Stimulated activated CD8-positive, alpha-beta memory T cell treated with anti-CD3 and anti-CD28 coated beads, Interleukin-12 subunit alpha, Interleukin-12 subunit beta, amount 100 ng/mL, for 1 hour (primary cell): ENCODE results near the gene GLT8D1.
A peak's percentile ranks its signal among the peaks of the same experiment; 100 is the strongest.
"Not testable (repeated sequence)": the region's sequence is repeated elsewhere in the genome, so short reads cannot be mapped to it uniquely, and the experiment has no call there.

ENCODE experiments used
- DNase-seq: peaks from one replicate; pipeline ENCODE4 v3.0.0-alpha.2; 2020; ENCODE audit warnings: low read depth

Gene GLT8D1, protein sequence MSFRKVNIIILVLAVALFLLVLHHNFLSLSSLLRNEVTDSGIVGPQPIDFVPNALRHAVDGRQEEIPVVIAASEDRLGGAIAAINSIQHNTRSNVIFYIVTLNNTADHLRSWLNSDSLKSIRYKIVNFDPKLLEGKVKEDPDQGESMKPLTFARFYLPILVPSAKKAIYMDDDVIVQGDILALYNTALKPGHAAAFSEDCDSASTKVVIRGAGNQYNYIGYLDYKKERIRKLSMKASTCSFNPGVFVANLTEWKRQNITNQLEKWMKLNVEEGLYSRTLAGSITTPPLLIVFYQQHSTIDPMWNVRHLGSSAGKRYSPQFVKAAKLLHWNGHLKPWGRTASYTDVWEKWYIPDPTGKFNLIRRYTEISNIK

DNA sequence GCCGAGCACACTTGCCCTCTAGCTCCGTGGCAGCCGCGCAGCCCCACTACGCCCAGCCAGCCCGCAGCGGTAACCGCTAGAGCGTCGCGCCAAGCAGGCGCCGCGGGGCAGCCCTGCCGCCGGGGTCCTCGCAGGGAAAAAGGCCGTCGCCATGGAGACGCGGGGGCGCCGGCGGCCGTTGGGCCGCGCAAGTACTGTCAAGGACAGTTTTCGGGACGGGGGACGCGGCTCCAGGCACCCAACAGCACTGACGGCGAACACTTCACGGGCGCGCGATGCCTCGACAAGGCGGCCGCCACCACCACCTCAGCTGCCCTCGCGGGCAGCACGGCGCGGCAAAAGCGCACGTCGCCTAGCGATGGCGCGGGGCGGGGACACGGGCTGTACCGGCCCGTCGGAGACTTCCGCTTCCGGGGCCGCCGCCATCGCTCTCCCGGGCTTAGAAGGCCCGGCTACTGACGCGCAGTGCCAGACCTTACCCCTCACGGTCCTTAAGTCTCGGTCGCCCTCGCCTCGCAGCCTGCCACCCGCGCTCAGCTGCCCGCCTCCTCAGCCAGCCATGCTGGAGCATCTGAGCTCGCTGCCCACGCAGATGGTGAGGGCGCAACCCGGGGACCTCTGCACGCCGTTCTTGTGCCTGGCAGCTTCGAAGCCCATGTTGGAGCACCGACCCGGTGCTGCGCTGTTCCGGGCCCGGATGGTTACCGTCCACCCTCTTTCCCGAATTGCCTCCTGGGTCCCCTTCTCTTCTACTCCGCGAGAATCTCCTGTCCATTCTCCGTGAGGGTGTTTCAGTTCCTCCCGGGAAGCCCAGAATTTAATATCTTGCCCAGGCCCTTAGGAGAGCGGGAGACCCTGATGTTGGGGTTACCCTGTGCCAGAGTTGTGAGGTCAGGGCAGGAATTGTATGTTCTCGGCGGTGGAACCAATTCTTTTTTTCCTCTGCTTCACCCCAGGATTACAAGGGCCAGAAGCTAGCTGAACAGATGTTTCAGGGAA is at the start of gene GLT8D1, which contains the start of gene SPCS1:
Gene GLT8D1 (minus strand): TSS at position 104 of the 999 bp plus-strand sequence. CDS start 5,331 bp downstream, outside the sequence.
Gene SPCS1 (plus strand): TSS at position 419 of the 999 bp plus-strand sequence. CDS start 141 bp downstream, at position 560.
- peak; percentile 70 for DNase-seq

DNA sequence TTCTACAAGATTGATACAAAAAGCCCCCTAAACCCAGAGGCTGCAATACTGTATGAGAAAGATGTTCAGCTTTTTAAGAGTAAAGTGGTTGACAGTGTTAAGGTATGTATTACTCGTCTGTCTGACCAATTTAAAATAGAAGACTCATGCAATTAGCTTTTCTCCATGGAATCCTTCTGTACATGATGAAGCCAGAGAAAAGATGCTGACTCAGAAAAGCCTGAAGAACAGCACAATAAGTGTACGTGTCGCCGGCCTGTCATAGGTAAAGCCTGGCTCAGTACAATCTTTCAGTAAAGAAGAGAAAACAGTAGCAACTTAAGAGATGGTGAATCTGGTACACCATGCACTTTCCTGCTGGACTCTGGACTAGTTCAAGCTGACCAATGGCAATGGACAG is 48.8 kb upstream of the GLT8D1 start:
- DNase-seq = no peak

- no peak for DNase-seq
Observed at GRCh38 chr3:52752045-52752660, 46.6 kb upstream of the GLT8D1 start.

DNA sequence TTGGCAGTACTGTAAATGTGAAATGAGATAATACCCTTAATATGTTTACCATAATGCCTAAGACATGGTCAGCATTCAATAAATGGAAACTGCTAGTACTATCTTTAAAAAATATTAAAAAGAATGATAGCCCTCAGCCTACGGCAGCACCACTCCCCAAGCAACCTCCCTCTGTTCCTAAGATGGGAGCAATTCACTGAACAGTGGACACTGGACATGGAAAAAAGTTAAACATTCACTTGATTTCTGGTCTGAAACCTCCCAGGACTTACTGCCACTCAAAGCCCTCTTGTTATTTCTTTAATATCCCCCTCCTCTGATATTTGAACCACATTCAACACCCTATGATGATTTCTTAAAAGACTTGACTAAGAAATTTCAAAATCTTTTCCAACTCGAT is 38.1 kb upstream of the GLT8D1 start:
- DNase-seq = no peak

- DNase-seq = no peak
Observed at GRCh38 chr3:52743152-52743551, 37.6 kb upstream of the GLT8D1 start.

DNA sequence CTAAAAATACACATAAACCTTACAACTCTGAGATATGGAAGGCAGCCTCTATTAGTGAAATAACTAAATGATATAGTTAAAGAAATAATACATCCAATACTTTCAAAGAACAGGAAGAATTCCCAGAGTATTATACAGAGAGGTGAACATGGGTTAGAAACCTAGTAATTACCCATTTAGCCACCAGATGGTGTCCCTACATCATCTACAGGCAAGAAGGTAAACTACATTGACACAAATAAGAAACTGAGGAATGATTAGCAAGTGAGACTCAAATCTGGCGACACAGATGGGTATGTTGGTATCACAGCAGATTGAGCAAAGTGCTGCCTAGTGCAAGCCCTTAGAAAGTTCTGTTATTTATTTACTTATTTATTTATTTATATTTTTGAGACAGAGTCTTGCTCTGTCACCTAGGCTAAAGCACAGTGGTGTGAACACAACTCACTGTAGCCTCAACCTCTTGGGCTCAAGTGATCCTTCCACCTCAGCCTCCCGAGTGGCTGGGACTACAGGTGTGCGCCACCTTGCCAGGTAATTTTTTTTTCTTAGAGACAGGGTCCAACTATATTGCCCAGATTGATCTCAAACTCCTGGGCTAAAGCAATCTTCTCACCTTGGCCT is 36.9 kb upstream of the GLT8D1 start:
- DNase-seq = no peak

GRCh38 chr3:52739730-52740129 is 34.1 kb upstream of the GLT8D1 start:
- DNase-seq = no peak

DNA sequence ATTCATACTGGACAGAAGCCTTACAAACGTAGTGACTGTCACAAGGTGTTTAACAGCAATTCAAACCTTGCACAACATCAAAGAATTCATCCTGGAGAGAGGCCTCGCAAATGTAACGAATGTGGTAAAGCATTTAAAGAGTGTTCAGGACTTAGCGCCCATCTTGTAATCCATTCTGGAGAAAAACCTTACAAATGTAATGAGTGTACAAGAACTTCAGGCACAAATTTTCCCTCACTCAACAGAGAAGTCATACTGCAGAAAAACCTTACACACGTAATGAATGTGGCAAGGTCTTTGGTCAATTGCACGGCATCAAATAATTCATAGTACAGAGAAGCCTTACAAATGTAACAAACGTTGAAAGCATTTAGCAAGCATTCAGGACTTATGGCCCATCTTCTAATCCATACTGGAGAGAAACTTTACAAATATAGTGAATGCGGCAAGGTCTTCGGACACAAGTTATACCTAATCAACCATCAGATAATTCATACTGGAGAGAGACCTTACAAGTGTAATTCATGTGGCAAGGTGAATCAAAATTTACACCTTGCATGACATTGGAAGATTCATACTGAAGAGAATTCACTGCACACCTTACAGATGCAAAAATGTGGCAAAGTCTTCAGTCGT is 27.8 kb upstream of the GLT8D1 start:
- DNase-seq = no peak

- no peak for DNase-seq
Observed at GRCh38 chr3:52731590-52731989, 26.0 kb upstream of the GLT8D1 start.

GRCh38 chr3:52730681-52731080 is 25.1 kb upstream of the GLT8D1 start:
- DNase-seq = no peak

GRCh38 chr3:52728753-52729152 is 23.2 kb upstream of the GLT8D1 start:
- DNase-seq = not testable (repeated sequence)

- no peak for DNase-seq
Observed at GRCh38 chr3:52724511-52724910, 18.9 kb upstream of the GLT8D1 start.

DNA sequence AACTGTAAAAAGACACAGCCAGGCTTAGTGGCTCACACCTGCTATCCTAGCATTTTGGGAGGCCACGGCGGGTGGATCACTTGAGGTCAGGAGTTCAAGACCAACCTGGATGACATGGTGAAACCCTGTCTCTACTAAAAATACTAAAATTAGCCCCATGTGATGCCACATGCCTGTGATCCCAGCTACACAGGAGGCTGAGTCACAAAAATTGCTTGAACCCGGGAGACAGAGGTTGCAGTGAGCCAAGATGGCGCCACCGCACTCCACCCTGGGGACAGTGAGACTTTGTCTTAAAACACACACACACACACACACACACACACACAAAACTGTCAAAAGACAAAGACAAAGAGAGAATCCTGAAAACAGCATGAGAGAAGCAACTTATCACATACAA is 18.3 kb upstream of the GLT8D1 start:
- no peak for DNase-seq

- DNase-seq = no peak
Observed at GRCh38 chr3:52722491-52722890, 16.9 kb upstream of the GLT8D1 start.

DNA sequence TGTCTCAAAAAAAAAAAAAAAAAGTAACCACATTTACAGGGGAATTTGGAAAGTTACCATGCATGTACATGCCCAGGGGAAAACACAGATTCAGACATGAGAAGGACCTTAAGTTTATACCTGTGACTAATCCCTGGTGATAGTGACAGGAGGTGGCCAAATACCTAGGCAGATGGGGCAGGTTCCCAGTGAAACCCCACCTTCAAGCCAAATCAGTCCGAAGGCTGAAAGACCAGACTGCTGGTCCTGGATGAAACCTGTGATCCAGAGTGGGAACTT is 16.1 kb upstream of the GLT8D1 start:
- no peak for DNase-seq

GRCh38 chr3:52721002-52721729 is 15.6 kb upstream of the GLT8D1 start:
- no peak for DNase-seq

DNA sequence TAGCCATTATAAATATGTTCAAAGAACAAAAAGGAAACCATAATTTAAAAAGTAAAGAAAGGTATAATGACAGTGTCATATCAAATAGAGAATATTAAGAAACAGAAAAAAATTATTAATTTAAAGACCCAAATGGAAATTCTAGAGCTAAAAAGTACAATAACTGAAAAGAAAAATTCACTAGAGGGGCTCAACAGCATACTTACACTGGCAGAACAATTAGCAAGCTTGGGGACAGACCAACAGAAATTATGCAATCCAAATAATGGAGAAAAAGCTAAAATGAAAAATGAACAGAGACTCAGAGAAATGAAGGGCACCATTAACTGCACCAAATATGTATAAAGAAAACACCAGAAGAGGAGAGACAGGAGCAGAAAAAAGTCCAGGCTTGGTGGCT is 14.0 kb upstream of the GLT8D1 start:
- no peak for DNase-seq

GRCh38 chr3:52715714-52716305 is 10.2 kb upstream of the GLT8D1 start:
- no peak for DNase-seq

- DNase-seq = no peak
Observed at GRCh38 chr3:52714335-52715302, 9.0 kb upstream of the GLT8D1 start.
